MCF 10A (cell line): ENCODE results near the gene SLC6A6. TPM values are rescaled to one million over a fixed set of nuclear protein-coding genes. Genes with fewer than 3 reads are reported as not detected.

ENCODE experiments used
- BruUV-seq: library from RNA; stranded (reverse); fragments of 400-500 nt; replicated peaks from 2 replicates; lab custom pipeline; 2021; lab: Mats Ljungman, UMichigan
- CTCF ChIA-PET: fragments of 300-600 bp; sonication (Branson Sonifier 250); formaldehyde crosslinking; extraction: SDS; loops from one replicate; lab custom pipeline; 2021; ENCODE audit warnings: antibody characterized with exemption, inconsistent platforms; lab: Yijun Ruan, JAX
- POLR2A ChIA-PET: fragments of 300-600, 350-650 bp; sonication (Branson Sonifier 250); formaldehyde crosslinking; extraction: SDS; loops from one replicate; lab custom pipeline; 2020; ENCODE audit warnings: antibody characterized with exemption, inconsistent platforms; lab: Yijun Ruan, JAX
- DNase-seq: peaks from one replicate; pipeline ENCODE4 v3.0.0-alpha.2; 2018; ENCODE audit not compliant: unreplicated experiment
- H3K27ac Mint-ChIP-seq: one replicate; pipeline ENCODE4 v1.8.0; 2022; ENCODE audit warnings: mild to moderate bottlenecking, low read depth, mixed read lengths; ENCODE audit not compliant: unreplicated experiment
- H3K27me3 Mint-ChIP-seq: one replicate; pipeline ENCODE4 v1.8.0; 2022; ENCODE audit warnings: mixed read lengths; ENCODE audit not compliant: insufficient read depth, unreplicated experiment
- H3K36me3 Mint-ChIP-seq: one replicate; pipeline ENCODE4 v1.8.0; 2022; ENCODE audit warnings: mild to moderate bottlenecking, moderate library complexity, mixed read lengths; ENCODE audit not compliant: insufficient read depth, unreplicated experiment
- H3K4me1 Mint-ChIP-seq: one replicate; pipeline ENCODE4 v1.8.0; 2022; ENCODE audit warnings: mixed read lengths; ENCODE audit not compliant: insufficient read depth, unreplicated experiment
- H3K4me3 Mint-ChIP-seq: one replicate; pipeline ENCODE4 v1.8.0; 2022; ENCODE audit warnings: mild to moderate bottlenecking, moderate library complexity, mixed read lengths; ENCODE audit not compliant: unreplicated experiment
- H3K9me3 Mint-ChIP-seq: one replicate; pipeline ENCODE4 v1.8.0; 2022; ENCODE audit warnings: mixed read lengths; ENCODE audit not compliant: unreplicated experiment
- intact Hi-C: fragments of 100-400 bp; cut with micrococcal nuclease; formaldehyde crosslinking; loops from 2 replicates; pipeline ENCODE4 v1.14.1; 2022
- total RNA-seq: library from RNA; stranded (reverse); gene quantifications from 2 replicates; pipeline ENCODE4 v1.2.3, GENCODE V29; 2022
- TF ChIP-seq, protein P1 (sequence below): fragments of 200-600 bp; IDR thresholded peaks from one replicate; pipeline ENCODE4 v1.8.0; 2022; ENCODE audit warnings: antibody characterized with exemption, mild to moderate bottlenecking; ENCODE audit not compliant: unreplicated experiment

SLC6A6 gene
- total RNA-seq, 1 experiment from 2014 or later = 7.6 TPM

DNA sequence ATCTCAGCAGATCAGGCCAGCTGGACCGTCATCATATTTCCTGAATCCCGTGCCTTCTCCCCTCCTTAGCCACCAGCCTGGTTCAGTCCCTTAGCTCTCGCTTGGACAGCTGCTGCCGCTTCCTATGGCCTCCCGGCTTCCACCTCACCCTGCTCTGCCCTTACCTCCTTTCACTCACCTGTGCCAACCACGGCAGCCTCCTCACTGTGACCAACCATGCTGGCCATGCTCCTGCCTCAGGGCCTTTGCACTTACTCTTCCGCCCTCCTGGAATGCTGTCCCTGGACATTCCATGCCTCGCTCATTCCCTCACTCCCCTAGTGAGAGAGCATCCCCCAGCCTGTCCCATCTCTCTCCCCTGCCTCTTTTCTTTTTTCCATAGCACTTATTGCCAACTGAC is 118.6 kb downstream of the SLC6A6 start:
- ChIA-PET CTCF (interaction anchor here (3.4 kb wide), 1 partner anchor 12 kb away, joined by 27 read pairs; no protein-coding TSS in a partner anchor), POLR2A (no interaction called here)
- no TSS peak for BruUV-seq
- no peaks in the 10 kb centered on the region for H3K36me3 Mint-ChIP-seq
- H3K27ac Mint-ChIP-seq = no peak overlapping the region
- no peaks in the 10 kb centered on the region for H3K4me1 Mint-ChIP-seq
- no peaks in the 10 kb centered on the region for H3K9me3 Mint-ChIP-seq
- intact Hi-C loops = no loop called here
- no peak for DNase-seq
- H3K27me3 Mint-ChIP-seq = peaks cover 25% of the 10 kb centered on the region
- TF ChIP-seq, protein P1, sequence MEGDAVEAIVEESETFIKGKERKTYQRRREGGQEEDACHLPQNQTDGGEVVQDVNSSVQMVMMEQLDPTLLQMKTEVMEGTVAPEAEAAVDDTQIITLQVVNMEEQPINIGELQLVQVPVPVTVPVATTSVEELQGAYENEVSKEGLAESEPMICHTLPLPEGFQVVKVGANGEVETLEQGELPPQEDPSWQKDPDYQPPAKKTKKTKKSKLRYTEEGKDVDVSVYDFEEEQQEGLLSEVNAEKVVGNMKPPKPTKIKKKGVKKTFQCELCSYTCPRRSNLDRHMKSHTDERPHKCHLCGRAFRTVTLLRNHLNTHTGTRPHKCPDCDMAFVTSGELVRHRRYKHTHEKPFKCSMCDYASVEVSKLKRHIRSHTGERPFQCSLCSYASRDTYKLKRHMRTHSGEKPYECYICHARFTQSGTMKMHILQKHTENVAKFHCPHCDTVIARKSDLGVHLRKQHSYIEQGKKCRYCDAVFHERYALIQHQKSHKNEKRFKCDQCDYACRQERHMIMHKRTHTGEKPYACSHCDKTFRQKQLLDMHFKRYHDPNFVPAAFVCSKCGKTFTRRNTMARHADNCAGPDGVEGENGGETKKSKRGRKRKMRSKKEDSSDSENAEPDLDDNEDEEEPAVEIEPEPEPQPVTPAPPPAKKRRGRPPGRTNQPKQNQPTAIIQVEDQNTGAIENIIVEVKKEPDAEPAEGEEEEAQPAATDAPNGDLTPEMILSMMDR = no peak
- H3K4me3 Mint-ChIP-seq = no peak overlapping the region

DNA sequence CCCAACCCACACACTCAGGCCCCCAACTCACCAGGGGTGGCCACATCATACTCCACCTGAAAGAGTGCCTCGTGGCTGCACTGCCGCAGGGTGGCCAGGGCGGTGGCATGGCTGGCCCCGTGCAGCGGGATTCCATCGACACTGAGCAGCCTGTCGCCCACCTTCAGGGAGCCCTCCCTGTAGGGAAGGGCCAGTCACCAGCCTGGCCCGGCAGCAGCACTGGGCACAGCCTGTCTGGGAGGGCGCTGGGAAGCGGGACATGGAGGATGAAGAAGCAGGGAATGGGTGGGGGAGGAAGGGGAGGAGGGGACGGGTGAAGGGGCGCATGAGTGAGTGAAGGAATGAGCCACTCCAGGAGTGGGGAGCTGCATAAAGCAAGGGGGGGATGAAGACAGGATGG is 119.2 kb downstream of the SLC6A6 start:
- Mint-ChIP-seq H3K27ac (no peak overlapping the region), H3K9me3 (no peaks in the 10 kb centered on the region), H3K4me1 (no peaks in the 10 kb centered on the region), H3K4me3 (no peak overlapping the region), H3K27me3 (peaks cover 30% of the 10 kb centered on the region), H3K36me3 (no peaks in the 10 kb centered on the region)
- DNase-seq = no peak
- CTCF ChIA-PET = interaction anchor here (1.0 to 3.4 kb wide), 2 partner anchors 13 to 399 kb away, joined by 3 to 27 read pairs; no protein-coding TSS in a partner anchor
- TF ChIP-seq, protein P1 = no peak
- intact Hi-C loops = no loop called here
- BruUV-seq = no TSS peak
- POLR2A ChIA-PET = no interaction called here

DNA sequence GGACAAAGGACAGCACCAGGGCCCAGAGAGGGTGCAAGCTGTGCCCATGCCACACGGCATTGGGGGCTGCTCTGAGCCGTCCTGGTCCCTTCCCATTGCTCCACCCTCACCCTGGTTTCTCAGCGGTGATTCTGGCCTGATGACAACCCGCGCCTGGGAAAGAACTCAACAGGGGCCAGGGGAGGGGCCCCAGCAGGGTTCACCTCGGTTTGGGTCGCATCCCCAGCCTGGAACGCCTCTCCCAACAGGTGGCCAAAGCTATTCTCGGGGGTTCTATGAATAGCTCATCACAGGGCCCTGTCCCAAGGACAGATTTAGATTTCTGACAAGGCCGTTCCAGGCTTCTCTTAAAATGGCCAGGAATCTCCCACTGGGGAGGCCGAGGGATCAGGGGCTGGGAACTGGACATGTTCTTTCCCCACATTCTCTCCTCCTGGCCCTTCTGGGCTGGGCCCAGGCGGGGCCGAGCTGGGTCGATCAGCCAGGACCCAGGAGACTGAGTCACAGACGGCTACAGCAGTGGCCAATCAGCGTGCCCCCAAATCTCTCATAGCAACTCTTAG is 119.8 kb downstream of the SLC6A6 start:
- DNase-seq = no peak
- H3K4me3 Mint-ChIP-seq = no peak overlapping the region
- H3K27me3 Mint-ChIP-seq = peaks cover 36% of the 10 kb centered on the region
- intact Hi-C loops = no loop called here
- no peaks in the 10 kb centered on the region for H3K36me3 Mint-ChIP-seq
- no TSS peak for BruUV-seq
- no peaks in the 10 kb centered on the region for H3K4me1 Mint-ChIP-seq
- ChIA-PET POLR2A (no interaction called here), CTCF (interaction anchor here (1.0 kb wide), 1 partner anchor 399 kb away, joined by 3 read pairs; no protein-coding TSS in a partner anchor)
- H3K27ac Mint-ChIP-seq = no peak overlapping the region
- TF ChIP-seq, protein P1 = no peak
- no peaks in the 10 kb centered on the region for H3K9me3 Mint-ChIP-seq

DNA sequence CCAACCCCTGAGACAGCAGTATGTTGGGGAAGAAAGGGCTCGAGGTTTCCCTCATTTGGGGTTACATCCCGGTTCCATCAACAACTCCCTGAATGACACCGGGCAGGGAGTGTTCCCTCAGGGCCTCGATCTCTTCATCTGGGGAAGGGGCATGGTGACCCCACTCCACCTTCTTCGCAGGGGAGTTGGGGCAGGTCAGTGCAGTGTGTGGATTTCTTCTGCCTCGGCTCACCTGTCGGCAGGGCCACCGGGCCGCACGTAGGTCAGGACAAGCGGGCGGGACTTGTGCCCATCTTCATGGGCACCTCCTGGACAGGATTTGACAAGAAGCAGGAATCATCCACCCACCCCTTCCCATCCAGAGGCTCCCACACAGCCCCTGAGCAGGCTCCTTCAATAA is 120.4 kb downstream of the SLC6A6 start:
- no peak overlapping the region for H3K27ac Mint-ChIP-seq
- POLR2A ChIA-PET = no interaction called here
- no TSS peak for BruUV-seq
- CTCF ChIA-PET = interaction anchor here (0.5 kb wide), 1 partner anchor 14 kb away, joined by 3 read pairs; no protein-coding TSS in a partner anchor
- H3K4me3 Mint-ChIP-seq = no peak overlapping the region
- intact Hi-C loops = no loop called here
- H3K27me3 Mint-ChIP-seq = peaks cover 41% of the 10 kb centered on the region
- no peaks in the 10 kb centered on the region for H3K4me1 Mint-ChIP-seq
- no peaks in the 10 kb centered on the region for H3K9me3 Mint-ChIP-seq
- TF ChIP-seq, protein P1 = no peak
- no peaks in the 10 kb centered on the region for H3K36me3 Mint-ChIP-seq
- DNase-seq = no peak
